Endothelial cell (in vitro differentiated cells): ENCODE results near the gene TUBB3. TPM values are rescaled to one million over a fixed set of nuclear protein-coding genes. Genes with fewer than 3 reads are reported as not detected.
A peak's percentile ranks its signal among the peaks of the same experiment; 100 is the strongest.

Source experiments
- DNase-seq: peaks from one replicate; pipeline ENCODE4 v3.0.0; 2021; ENCODE audit warnings: low spot score
- H3K27ac Mint-ChIP-seq: one replicate; pipeline ENCODE4 v1.8.0; 2021; ENCODE audit warnings: mixed read lengths, inconsistent platforms; ENCODE audit not compliant: unreplicated experiment
- H3K27me3 Mint-ChIP-seq: one replicate; pipeline ENCODE4 v1.8.0; 2021; ENCODE audit warnings: mild to moderate bottlenecking, moderate library complexity, mixed read lengths, inconsistent platforms; ENCODE audit not compliant: unreplicated experiment
- H3K36me3 Mint-ChIP-seq: one replicate; pipeline ENCODE4 v1.8.0; 2021; ENCODE audit warnings: mild to moderate bottlenecking, low read depth, mixed read lengths, inconsistent platforms; ENCODE audit not compliant: unreplicated experiment
- H3K4me1 Mint-ChIP-seq: one replicate; pipeline ENCODE4 v1.8.0; 2021; ENCODE audit warnings: mild to moderate bottlenecking, mixed read lengths, inconsistent platforms; ENCODE audit not compliant: unreplicated experiment
- H3K4me3 Mint-ChIP-seq: one replicate; pipeline ENCODE4 v1.8.0; 2021; ENCODE audit warnings: mild to moderate bottlenecking, mixed read lengths, inconsistent platforms; ENCODE audit not compliant: unreplicated experiment
- H3K9me3 Mint-ChIP-seq: one replicate; pipeline ENCODE4 v1.8.0; 2021; ENCODE audit warnings: mixed read lengths, inconsistent platforms; ENCODE audit not compliant: unreplicated experiment
- CTCF ChIP-seq: fragments of 200-600 bp; sonication (generic); IDR thresholded peaks from one replicate; pipeline ENCODE4 v1.5.0; 2021; ENCODE audit warnings: antibody characterized with exemption; ENCODE audit not compliant: unreplicated experiment
- total RNA-seq: library from RNA; stranded (reverse); fragmentation: NEBNext Ultra II Directional; extraction: Animal tissue kit (Norgen Biotek cat#: 25700); gene quantifications from one replicate; pipeline ENCODE4 v1.2.1, GENCODE V29; 2021; ENCODE audit not compliant: unreplicated experiment

The TUBB3 gene
- total RNA-seq, 1 donor from 2014 or later = 95.7 TPM

- TF ChIP-seq CTCF = no peak
- Mint-ChIP-seq H3K4me3 (no peak overlapping the region), H3K9me3 (no peaks in the 10 kb centered on the region), H3K4me1 (peaks cover 7% of the 10 kb centered on the region), H3K27ac (no peak overlapping the region), H3K27me3 (peaks cover 15% of the 10 kb centered on the region), H3K36me3 (peaks cover 14% of the 10 kb centered on the region)
- DNase-seq = no peak
Observed at GRCh38 chr16:89915303-89916232, 7.6 kb upstream of the TUBB3 start.

GRCh38 chr16:89917773-89918452, 5.2 kb upstream of the TUBB3 start:
- H3K36me3 Mint-ChIP-seq = peaks cover 10% of the 10 kb centered on the region
- peaks cover 7% of the 10 kb centered on the region for H3K4me1 Mint-ChIP-seq
- peak; percentile 51 for DNase-seq
- no peak overlapping the region for H3K4me3 Mint-ChIP-seq
- no peak overlapping the region for H3K27ac Mint-ChIP-seq
- TF ChIP-seq CTCF = no peak
- H3K9me3 Mint-ChIP-seq = no peaks in the 10 kb centered on the region
- H3K27me3 Mint-ChIP-seq = peaks cover 21% of the 10 kb centered on the region

- Mint-ChIP-seq H3K27me3 (peaks cover 21% of the 10 kb centered on the region), H3K27ac (peak within 1 kb of the TSS; percentile 9)
Observed at GRCh38 chr16:89918453-89919347, 4.4 kb upstream of the TUBB3 start, which contains the start of gene MC1R. Gene MC1R, plus strand, starts transcription at chr16:89918862. Its CDS starts 397 bp downstream, at chr16:89919259.

More at GRCh38 chr16:89918453-89919347, 4.4 kb upstream of the TUBB3 start, which contains the start of gene MC1R:
- peak; percentile 70 for DNase-seq
- Mint-ChIP-seq H3K9me3 (no peaks in the 10 kb centered on the region), H3K36me3 (peaks cover 10% of the 10 kb centered on the region), H3K4me3 (no peak within 1 kb of the TSS), H3K4me1 (peaks cover 7% of the 10 kb centered on the region)
- TF ChIP-seq CTCF = peak; percentile 63
